Hematopoietic multipotent progenitor cell treated with erythropoietin and hydrocortisone succinate and interleukin-3 and kit ligand, for 17 days (in vitro differentiated cells): Measurements from ENCODE around the gene TMEM150C.
"Not testable (repeated sequence)": the region's sequence is repeated elsewhere in the genome, so short reads cannot be mapped to it uniquely, and the experiment has no call there.

Experiments used
- DNase-seq: peaks from one replicate; pipeline ENCODE4 v3.0.0-alpha.2; 2015; ENCODE audit warnings: low spot score

TMEM150C gene

DNA sequence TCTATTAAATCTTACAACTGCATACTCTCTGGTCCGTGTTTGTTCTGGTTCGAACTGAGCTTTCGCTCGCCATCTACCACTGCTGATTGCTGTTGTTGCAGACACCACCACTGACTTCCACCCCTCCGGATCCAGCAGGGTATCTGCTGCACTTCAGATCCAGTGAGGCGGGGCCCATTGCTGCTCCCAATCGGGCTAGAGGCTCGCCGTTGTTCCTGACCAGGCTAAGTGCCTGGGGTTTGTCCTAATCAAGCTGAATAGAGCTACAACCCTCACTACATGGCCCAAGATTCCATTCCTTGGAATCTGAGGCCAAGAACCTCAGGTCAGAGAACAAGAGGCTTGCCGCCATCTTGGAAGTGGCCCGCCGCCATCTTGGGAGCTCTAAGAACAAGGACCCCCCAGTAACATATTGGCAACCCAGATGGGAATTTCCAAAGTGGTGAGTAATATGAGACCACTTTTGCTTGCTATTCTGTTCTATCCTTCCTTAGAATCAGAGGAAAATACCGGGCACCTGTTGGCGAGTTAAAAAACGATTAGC is 88.1 kb downstream of the TMEM150C start:
- no peak for DNase-seq

- not testable (repeated sequence) for DNase-seq
Observed at GRCh38 chr4:82473080-82473479, 88.7 kb downstream of the TMEM150C start.

- DNase-seq = no peak
Observed at GRCh38 chr4:82469791-82470345, 91.9 kb downstream of the TMEM150C start.

DNA sequence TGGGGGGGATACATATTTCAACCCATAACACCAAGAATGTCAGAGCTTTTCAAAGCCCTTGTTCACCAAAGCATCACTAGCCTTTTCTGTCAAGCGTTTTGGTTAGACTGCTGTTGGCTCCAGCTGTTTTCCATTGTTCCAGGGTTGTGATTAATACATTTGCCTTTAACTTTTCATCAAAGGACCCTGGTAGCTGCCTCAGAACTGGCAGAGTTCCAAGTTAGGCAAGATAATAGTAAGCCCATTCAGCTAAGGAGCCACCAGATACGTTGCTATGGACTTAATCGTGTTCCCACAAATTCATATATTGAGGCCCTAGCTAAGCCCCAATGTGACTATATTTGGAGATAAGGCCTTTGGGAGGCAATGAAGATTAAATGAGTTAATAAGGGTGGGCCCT is 94.3 kb downstream of the TMEM150C start:
- DNase-seq = no peak

DNA sequence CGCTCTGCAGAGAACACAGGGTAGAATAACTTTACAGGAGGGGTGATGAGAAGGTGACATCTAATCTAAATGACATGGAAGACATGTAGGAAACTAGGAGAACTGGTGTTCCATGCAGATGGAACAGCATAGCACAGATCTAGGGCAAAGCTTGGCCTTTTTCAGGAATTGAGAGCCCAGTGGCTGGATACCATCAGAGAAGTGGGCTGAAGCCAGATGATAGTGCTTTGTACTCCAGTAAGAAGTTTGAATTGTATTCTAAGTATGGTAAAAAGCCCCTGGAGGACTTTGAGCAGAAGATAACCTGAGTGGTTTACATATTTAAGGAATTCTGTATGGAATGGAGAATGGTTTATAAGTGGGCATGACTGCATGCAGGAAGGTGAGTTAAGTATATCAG is 98.6 kb downstream of the TMEM150C start:
- no peak for DNase-seq

DNA sequence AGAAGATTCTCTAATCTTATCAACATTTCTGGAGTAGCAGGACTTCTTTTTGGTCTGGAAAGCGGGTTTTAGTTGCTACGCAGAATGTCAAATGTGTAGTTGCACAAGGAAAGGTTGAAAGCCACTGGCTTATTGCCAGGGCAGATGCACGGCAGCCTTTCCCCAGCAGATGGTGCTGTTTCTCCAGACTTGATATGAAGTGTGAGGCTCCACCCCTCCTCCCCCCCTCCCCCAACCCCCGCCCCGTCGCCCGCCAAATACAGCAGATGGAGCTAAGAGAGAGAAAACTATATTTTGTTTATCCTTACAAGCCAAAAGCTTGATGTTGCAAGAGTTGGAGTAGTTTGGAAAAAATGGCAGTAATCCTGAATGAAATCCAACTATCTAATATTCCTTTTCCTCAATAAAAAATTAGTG is 99.4 kb downstream of the TMEM150C start:
- DNase-seq = peak; percentile 86

- DNase-seq = no peak
Observed at GRCh38 chr4:82461710-82462109, 100.1 kb downstream of the TMEM150C start.

DNA sequence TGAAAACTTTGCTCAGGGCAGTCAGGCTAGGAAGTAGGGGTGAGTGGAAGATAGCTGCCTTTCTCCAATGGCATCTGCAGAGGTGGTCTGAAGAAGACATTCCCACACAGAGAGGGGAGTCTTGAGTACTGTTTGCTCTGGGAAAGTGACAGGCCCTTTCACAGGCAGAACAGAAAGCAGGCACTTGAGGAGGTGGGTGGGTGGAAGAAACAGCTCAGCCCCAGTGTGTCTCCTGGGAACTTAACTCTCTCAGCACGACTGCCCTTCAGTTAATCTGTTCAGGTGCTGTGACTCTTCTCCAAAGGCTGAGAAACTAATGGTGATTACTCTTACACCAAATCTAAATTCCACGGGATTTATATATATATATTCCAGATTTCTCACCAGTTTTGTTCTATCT is 103.1 kb downstream of the TMEM150C start:
- DNase-seq = no peak

GRCh38 chr4:82457266-82457665 is 104.5 kb downstream of the TMEM150C start:
- no peak for DNase-seq

DNA sequence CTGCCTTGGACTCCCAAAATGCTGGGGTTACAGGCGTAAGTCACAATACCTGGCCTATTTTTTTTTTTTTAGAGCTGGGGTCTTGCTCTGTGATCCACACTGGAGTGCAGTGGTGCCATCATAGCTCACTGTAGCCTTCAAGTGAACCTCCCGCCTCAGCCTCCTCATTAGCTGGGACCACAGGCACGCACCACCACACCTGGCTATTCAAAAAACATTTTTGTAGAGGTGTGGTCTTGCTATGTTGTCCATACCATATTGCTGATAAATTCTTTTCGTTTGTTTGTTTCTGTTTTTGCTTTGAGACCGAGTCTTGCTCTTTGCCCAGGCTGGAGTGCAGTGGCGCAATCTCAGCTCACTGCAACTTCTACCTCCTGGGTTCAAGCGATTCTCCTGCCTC is 109.8 kb downstream of the TMEM150C start:
- no peak for DNase-seq

DNA sequence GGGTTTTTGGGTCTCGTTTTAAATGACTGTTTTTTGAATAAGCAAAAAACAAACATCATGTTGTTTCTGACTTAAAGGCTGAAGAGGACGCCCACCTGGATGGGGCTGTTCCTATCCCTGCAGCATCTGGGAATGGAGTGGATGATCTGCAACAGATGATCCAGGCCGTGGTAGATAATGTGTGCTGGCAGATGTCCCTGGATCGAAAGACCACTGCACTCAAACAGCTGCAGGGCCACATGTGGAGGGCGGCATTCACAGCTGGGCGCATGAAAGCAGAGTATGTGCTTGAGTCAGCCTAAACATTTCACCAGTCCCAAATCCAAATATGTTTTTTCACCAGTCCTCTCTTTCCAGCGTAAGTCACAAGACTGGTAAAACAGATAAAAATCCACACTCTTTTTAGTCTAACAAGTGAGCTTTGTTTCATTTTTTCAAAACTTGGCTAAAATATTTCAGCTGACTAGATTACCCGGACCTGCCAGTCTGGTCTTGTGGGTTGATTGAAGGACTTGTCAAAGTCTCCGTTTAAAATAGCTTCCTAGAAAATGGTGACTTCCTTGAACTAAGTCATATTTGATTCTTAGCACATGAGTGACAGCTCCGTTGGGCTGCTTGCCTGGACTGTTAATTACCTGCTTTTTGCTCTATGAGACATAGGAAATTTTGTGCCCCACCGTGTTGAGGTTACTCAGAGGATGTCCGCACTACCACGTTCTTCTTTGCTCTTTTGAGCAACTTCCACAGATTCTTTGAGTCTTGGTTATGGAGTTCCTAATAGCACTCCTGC is 110.6 kb downstream of the TMEM150C start:
- DNase-seq = no peak

DNA sequence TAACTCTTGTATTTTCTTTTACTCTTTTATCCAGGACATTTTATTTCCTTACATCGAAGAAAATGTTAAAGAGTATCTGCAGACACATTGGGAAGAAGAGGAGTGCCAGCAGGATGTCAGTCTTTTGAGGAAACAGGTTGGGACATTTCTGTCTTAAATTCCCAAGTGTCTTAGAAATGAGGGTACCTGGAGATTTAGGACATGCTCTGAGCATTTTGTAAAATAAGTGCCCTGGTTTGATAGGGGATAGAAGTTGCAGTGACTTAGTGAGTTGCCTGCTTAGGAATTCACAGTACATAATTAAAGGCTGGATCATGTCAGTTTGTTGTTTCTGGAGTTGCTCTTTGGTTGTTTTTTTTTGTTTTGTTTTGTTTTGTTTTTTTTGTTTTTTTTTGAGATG is 113.9 kb downstream of the TMEM150C start:
- DNase-seq = no peak

GRCh38 chr4:82439088-82439487 is 122.7 kb downstream of the TMEM150C start:
- no peak for DNase-seq

DNA sequence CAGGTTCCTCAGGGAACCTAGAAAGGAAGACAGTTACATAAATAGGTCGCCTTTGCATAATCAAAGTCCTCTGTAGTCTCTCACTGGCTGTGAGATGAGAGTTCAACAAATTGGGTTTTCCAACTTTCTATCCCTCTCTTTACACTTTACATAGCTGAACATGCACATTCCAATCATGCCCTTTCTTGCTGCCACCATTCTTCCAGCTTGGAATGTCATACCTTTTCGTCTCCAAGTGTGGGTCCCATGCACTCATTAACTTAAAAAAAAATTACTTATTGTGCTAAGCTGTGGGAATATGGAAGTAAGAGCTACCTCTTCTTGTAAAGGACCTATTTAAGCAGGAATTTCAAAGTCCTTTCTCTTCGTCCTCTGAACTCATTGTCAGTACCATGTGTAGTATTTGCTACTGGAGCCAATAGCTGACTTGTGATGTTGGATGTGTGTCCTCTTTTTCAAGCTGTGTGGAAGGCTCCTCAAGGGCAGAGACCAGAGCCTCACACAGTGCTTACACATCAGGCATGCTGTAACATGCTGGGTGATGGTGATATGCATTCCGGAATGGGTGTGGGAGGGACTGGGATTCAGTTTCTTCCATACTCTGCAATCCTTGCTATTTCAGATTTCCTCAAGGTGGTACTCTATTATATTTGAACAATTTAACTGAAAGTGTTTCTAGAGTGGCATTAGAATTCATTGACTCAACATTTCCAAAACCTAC is 124.3 kb downstream of the TMEM150C start:
- no peak for DNase-seq

GRCh38 chr4:82436780-82437179 is 125.0 kb downstream of the TMEM150C start:
- no peak for DNase-seq

DNA sequence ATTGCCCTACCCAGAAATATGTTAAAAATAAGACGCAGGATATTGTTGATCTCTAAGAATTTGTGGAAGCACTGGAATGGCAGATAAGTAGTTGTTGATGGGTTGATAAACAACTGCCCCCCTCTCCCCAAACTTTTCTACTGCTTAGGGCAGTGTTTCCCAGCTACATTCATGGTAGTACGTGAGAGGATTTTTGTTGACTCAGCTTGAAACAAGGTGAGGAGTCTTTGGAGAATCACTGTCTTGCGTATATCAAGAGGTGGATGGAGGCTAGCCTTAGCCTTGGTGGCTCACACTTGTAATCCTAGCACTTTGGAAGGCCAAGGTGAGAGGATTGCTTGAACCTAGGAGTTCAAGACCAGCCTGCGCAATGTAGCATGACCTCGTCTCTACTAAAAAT is 125.7 kb downstream of the TMEM150C start:
- DNase-seq = no peak

DNA sequence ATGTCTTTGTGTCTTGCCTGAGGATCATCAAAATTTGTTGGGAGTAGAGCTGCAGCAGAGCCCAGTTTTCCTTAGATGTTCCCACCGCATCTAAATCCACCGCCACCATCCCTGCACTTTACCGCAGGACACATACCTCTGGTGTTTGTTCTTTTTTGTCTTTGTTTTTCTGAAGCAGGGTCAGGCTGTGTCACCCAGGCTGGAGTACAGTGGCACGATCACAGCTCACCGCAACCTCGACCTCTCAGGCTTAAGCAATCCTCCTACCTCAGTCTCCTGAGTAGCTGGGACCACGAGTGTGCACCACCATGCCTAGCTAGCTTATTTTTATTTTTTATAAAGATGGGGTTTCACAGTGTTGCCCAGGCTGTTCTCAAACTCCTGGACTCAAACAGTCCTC is 126.8 kb downstream of the TMEM150C start:
- no peak for DNase-seq

- no peak for DNase-seq
Observed at GRCh38 chr4:82433791-82434190, 128.0 kb downstream of the TMEM150C start.
